Liver (tissue), 9 donors: Measurements from ENCODE around the gene MMP21. TPM values are rescaled to one million over a fixed set of nuclear protein-coding genes. Genes with fewer than 3 reads are reported as not detected.

Source experiments
- DNase-seq: peaks from one replicate; pipeline ENCODE4 v3.0.0-alpha.2; 2017; ENCODE audit warnings: low spot score
- H3K27ac ChIP-seq, 2 donors: one replicate each; pipeline ENCODE4 v1.7.0; 2013; ENCODE audit warnings: inconsistent platforms in 2 of 2, low read length in 2 of 2, control low read depth in 1 of 2, low read depth in 1 of 2, mild to moderate bottlenecking in 1 of 2
- H3K27me3 ChIP-seq, 4 donors: one replicate each; pipeline versions ENCODE4 v1.6.1 to v1.7.0; 2013; ENCODE audit warnings: low read length in 3 of 4, inconsistent platforms in 1 of 4, mild to moderate bottlenecking in 1 of 4, moderate library complexity in 1 of 4; ENCODE audit not compliant: control insufficient read depth in 4 of 4, insufficient read depth in 4 of 4
- H3K36me3 ChIP-seq, 4 donors: one replicate each; pipeline versions ENCODE4 v1.6.1 to v1.7.0; 2013; ENCODE audit warnings: low read length in 3 of 4, mild to moderate bottlenecking in 3 of 4, low read depth in 1 of 4, moderate library complexity in 1 of 4; ENCODE audit not compliant: control insufficient read depth in 4 of 4, insufficient read depth in 3 of 4
- H3K4me1 ChIP-seq, 4 donors: one replicate each; pipeline versions ENCODE4 v1.6.1 to v1.7.0; 2013; ENCODE audit warnings: low read length in 3 of 4, mild to moderate bottlenecking in 3 of 4, moderate library complexity in 1 of 4; ENCODE audit not compliant: control insufficient read depth in 4 of 4, insufficient read depth in 4 of 4
- H3K4me3 ChIP-seq, 3 donors: one replicate each; pipeline versions ENCODE4 v1.6.1 to v1.7.0; 2013; ENCODE audit warnings: low read length in 3 of 3, control low read depth in 1 of 3, low read depth in 1 of 3, mild to moderate bottlenecking in 1 of 3
- H3K9ac ChIP-seq, 2 donors: one replicate each; pipeline ENCODE4 v1.7.0; 2013; ENCODE audit warnings: low read length in 2 of 2, mild to moderate bottlenecking in 2 of 2, moderate library complexity in 2 of 2, control low read depth in 1 of 2, low read depth in 1 of 2
- H3K9me3 ChIP-seq, 4 donors: one replicate each; pipeline versions ENCODE4 v1.6.1 to v1.7.0; 2013; ENCODE audit warnings: low read length in 3 of 4; ENCODE audit not compliant: control insufficient read depth in 4 of 4
- ATF3 ChIP-seq: IDR thresholded peaks from 2 replicates; pipeline ENCODE4 v1.6.1; 2016; ENCODE audit warnings: antibody characterized with exemption
- CTCF ChIP-seq: fragments of 150-350 bp; IDR thresholded peaks from 2 replicates; pipeline ENCODE4 v1.5.1; 2017; ENCODE audit warnings: improper control_type of control experiment, low read depth, low read length; ENCODE audit not compliant: missing input control
- EGR1 ChIP-seq, 2 donors: IDR thresholded peaks; 2 replicates each; pipeline ENCODE4 v1.6.1; 2016 to 2018; ENCODE audit warnings: antibody characterized with exemption in 2 of 2, low read depth in 2 of 2
- FOXA1 ChIP-seq: IDR thresholded peaks from 2 replicates; pipeline ENCODE4 v1.6.1; 2016; ENCODE audit warnings: antibody characterized with exemption
- FOXA2 ChIP-seq: IDR thresholded peaks from 2 replicates; pipeline ENCODE4 v1.6.1; 2016; ENCODE audit warnings: antibody characterized with exemption
- GABPA ChIP-seq, 2 donors: IDR thresholded peaks in 1 of 2; conservative IDR thresholded peaks in 1 of 2; 2 replicates each; pipeline ENCODE4 v1.6.1; 2016; ENCODE audit warnings: antibody characterized with exemption in 2 of 2, mild to moderate bottlenecking in 1 of 2, moderate library complexity in 1 of 2
- HNF4A ChIP-seq, 2 donors: conservative IDR thresholded peaks; 2 replicates each; pipeline ENCODE4 v1.6.1; 2016; ENCODE audit warnings: antibody characterized with exemption in 2 of 2, mild to moderate bottlenecking in 2 of 2
- HNF4G ChIP-seq: IDR thresholded peaks from 2 replicates; pipeline ENCODE4 v1.6.1; 2016; ENCODE audit warnings: antibody characterized with exemption
- NR2F2 ChIP-seq: IDR thresholded peaks from 2 replicates; pipeline ENCODE4 v1.6.1; 2016; ENCODE audit warnings: antibody characterized with exemption
- RAD21 ChIP-seq, 2 donors: IDR thresholded peaks; 2 replicates each; pipeline ENCODE4 v1.6.1; 2016; ENCODE audit warnings: antibody characterized with exemption in 2 of 2, mild to moderate bottlenecking in 2 of 2
- REST ChIP-seq: IDR thresholded peaks from 2 replicates; pipeline ENCODE4 v1.6.1; 2016; ENCODE audit warnings: antibody characterized with exemption, mild to moderate bottlenecking
- RXRA ChIP-seq, 2 donors: IDR thresholded peaks; 2 replicates each; pipeline ENCODE4 v1.6.1; 2017 to 2018; ENCODE audit warnings: antibody characterized with exemption in 2 of 2, mild to moderate bottlenecking in 1 of 2
- SP1 ChIP-seq: IDR thresholded peaks from 2 replicates; pipeline ENCODE4 v1.6.1; 2018; ENCODE audit warnings: antibody characterized with exemption, mild to moderate bottlenecking
- TAF1 ChIP-seq: conservative IDR thresholded peaks from 2 replicates; pipeline ENCODE4 v1.6.1; 2016; ENCODE audit warnings: antibody characterized with exemption, mild to moderate bottlenecking
- YY1 ChIP-seq: IDR thresholded peaks from 2 replicates; pipeline ENCODE4 v1.6.1; 2016; ENCODE audit warnings: antibody characterized with exemption, mild to moderate bottlenecking
- ZBTB33 ChIP-seq: IDR thresholded peaks from 2 replicates; pipeline ENCODE4 v1.6.1; 2016; ENCODE audit warnings: antibody characterized with exemption
- WGBS: extraction: QIAGEN DNeasy Blood & Tissue Kit; methylation state at CpG from one replicate; pipeline ENCODE4 v1.1.7; 2013; 5-methylcytosine and 5-hydroxymethylcytosine counted together
- polyA plus RNA-seq, 2 donors: library from polyadenylated mRNA; stranded (reverse) in 1 of 2; unstranded in 1 of 2; fragments of 200-250 nt in 1 of 2; fragments of >200 nt in 1 of 2; fragmentation: Nextera tagmentation in 1 of 2; extraction: Ambion mirVana in 1 of 2; gene quantifications; one replicate each; pipeline versions ENCODE4 v1.2.1 to v1.2.3, GENCODE V29; 2013 to 2015
- total RNA-seq, 2 donors: library from RNA; depleted of rRNA; stranded (reverse); fragments of >200 nt; gene quantifications; one replicate each; pipeline ENCODE4 v1.2.3, GENCODE V29; 2014
- TF ChIP-seq, protein P1 (sequence below): IDR thresholded peaks from 2 replicates; pipeline ENCODE4 v1.6.1; 2016; ENCODE audit warnings: antibody characterized with exemption
- donor health status: healthy.
- donor health status: healthy.
- donor health status: healthy.
- donor health status: healthy.
- donor health status: healthy.

Gene MMP21
- total and polyA plus RNA-seq, 4 donors, result 0.03 to 0.37 (median 0.17) TPM; not detected in 1

DNA sequence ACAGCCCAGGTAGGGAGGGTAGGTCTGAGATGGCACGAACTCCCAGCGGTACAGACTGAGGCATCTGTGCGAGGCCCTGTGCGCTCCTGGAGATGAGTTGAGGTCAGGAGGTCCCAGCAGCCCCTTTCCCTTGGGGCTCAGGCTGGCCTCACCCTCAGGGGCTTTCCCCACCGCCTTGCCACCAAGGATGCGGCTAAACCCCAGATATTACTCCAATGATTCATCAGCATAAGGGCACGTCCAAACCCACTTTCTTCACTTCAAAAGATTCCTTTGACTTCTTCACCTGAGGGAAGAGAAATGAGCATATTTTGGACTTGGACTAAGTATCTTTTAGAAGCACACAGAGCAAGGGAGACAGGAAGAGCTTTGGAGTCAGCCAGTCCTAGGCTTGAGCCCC lies 27.1 kb upstream of the MMP21 start:
- WGBS, result 98% methylated on average over 7 of the region's 7 CpGs
- H3K9me3 ChIP-seq, result no peaks in the 10 kb centered on the region
- H3K36me3 ChIP-seq, result peaks cover 4 to 66% (median 30%) of the 10 kb centered on the region in 4 donors
- no peak for TF ChIP-seq RAD21 (IDR thresholded peaks at IDR 0.05)
- TF ChIP-seq HNF4A (conservative IDR thresholded peaks at IDR 0.05), result no peak
- TF ChIP-seq NR2F2, result no peak
- TF ChIP-seq EGR1 (IDR thresholded peaks at IDR 0.05; ENCODE audit: low read depth in 2 of 2), result no peak
- no peak for TF ChIP-seq FOXA2
- no peak for TF ChIP-seq SP1
- TF ChIP-seq YY1, result no peak
- no peak overlapping the region for H3K27ac ChIP-seq
- no peak for DNase-seq
- H3K4me1 ChIP-seq, result no peaks in the 10 kb centered on the region
- no peak overlapping the region for H3K4me3 ChIP-seq
- H3K9ac ChIP-seq, result no peak overlapping the region
- H3K27me3 ChIP-seq, result no peaks in the 10 kb centered on the region

DNA sequence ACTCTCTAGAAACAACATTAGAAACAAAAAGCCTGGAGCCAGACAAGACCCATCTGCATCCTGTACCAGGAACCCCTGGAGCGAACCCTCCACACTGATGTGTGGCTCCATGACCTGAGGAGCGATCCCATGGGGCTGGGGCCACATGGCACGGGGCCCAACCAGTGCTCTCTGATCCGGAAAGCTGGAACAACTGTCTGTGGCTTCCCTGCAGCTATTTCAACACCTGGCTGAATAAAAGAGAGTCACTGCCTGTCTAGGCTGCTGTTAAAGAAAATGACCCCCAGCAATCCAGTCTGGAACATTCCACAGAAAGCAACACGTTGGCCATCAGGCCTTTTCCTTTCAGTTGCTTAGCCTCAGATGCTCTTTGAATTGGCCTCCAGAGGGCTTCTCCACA lies 26.5 kb upstream of the MMP21 start:
- H3K4me1 ChIP-seq, result no peaks in the 10 kb centered on the region

More for the DNA sequence above, 26.5 kb upstream of the MMP21 start:
- no peak for TF ChIP-seq HNF4A (conservative IDR thresholded peaks at IDR 0.05)
- TF ChIP-seq YY1, result no peak
- TF ChIP-seq SP1, result no peak
- TF ChIP-seq RXRA (IDR thresholded peaks at IDR 0.05), result no peak
- TF ChIP-seq NR2F2, result no peak
- TF ChIP-seq ZBTB33, result no peak
- TF ChIP-seq CTCF, result no peak
- TF ChIP-seq TAF1, result no peak
- no peak for TF ChIP-seq REST
- no peak for TF ChIP-seq EGR1 (IDR thresholded peaks at IDR 0.05; ENCODE audit: low read depth in 2 of 2)
- TF ChIP-seq GABPA (IDR thresholded peaks at IDR 0.05 in 1 of 2, conservative IDR thresholded peaks at IDR 0.05 in 1 of 2), result no peak
- TF ChIP-seq, protein P1, sequence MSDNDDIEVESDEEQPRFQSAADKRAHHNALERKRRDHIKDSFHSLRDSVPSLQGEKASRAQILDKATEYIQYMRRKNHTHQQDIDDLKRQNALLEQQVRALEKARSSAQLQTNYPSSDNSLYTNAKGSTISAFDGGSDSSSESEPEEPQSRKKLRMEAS, result no peak
- TF ChIP-seq FOXA1, result no peak
- no peak for TF ChIP-seq ATF3
- TF ChIP-seq HNF4G, result no peak
- no peaks in the 10 kb centered on the region for H3K9me3 ChIP-seq
- no peak overlapping the region for H3K9ac ChIP-seq
- H3K27ac ChIP-seq, result no peak overlapping the region
- 91% methylated on average over 5 of the region's 5 CpGs for WGBS
- H3K4me3 ChIP-seq, result no peak overlapping the region
- no peak for DNase-seq
- no peaks in the 10 kb centered on the region for H3K27me3 ChIP-seq
- H3K36me3 ChIP-seq, result peaks cover 4 to 66% (median 31%) of the 10 kb centered on the region in 4 donors
